Liver (tissue), 3 donors: Measurements from ENCODE around the gene PRKN.

Experiments
- EGR1 ChIP-seq, 2 donors: IDR thresholded peaks; 2 replicates each; pipeline ENCODE4 v1.6.1; 2016 to 2018; ENCODE audit warnings: antibody characterized with exemption in 2 of 2, low read depth in 2 of 2
- FOXA1 ChIP-seq: IDR thresholded peaks from 2 replicates; pipeline ENCODE4 v1.6.1; 2016; ENCODE audit warnings: antibody characterized with exemption
- GABPA ChIP-seq, 2 donors: IDR thresholded peaks in 1 of 2; conservative IDR thresholded peaks in 1 of 2; 2 replicates each; pipeline ENCODE4 v1.6.1; 2016; ENCODE audit warnings: antibody characterized with exemption in 2 of 2, mild to moderate bottlenecking in 1 of 2, moderate library complexity in 1 of 2
- JUND ChIP-seq, 2 donors: IDR thresholded peaks; 2 replicates each; pipeline ENCODE4 v1.6.1; 2016; ENCODE audit warnings: antibody characterized with exemption in 2 of 2
- RAD21 ChIP-seq, 2 donors: IDR thresholded peaks; 2 replicates each; pipeline ENCODE4 v1.6.1; 2016; ENCODE audit warnings: antibody characterized with exemption in 2 of 2, mild to moderate bottlenecking in 2 of 2
- RXRA ChIP-seq, 2 donors: IDR thresholded peaks; 2 replicates each; pipeline ENCODE4 v1.6.1; 2017 to 2018; ENCODE audit warnings: antibody characterized with exemption in 2 of 2, mild to moderate bottlenecking in 1 of 2
- YY1 ChIP-seq: IDR thresholded peaks from 2 replicates; pipeline ENCODE4 v1.6.1; 2016; ENCODE audit warnings: antibody characterized with exemption, mild to moderate bottlenecking
- TF ChIP-seq, protein P1 (sequence below): IDR thresholded peaks from 2 replicates; pipeline ENCODE4 v1.6.1; 2016; ENCODE audit warnings: antibody characterized with exemption
- TF ChIP-seq, protein P2 (sequence below): fragments of 150-350 bp; IDR thresholded peaks from 2 replicates; pipeline ENCODE4 v1.5.1; 2017; ENCODE audit warnings: improper control_type of control experiment, low read depth, low read length; ENCODE audit not compliant: missing input control
- TF ChIP-seq, protein P3 (sequence below): IDR thresholded peaks from 2 replicates; pipeline ENCODE4 v1.6.1; 2016; ENCODE audit warnings: antibody characterized with exemption, mild to moderate bottlenecking
- TF ChIP-seq, protein P4 (sequence below): IDR thresholded peaks from 2 replicates; pipeline ENCODE4 v1.6.1; 2016; ENCODE audit warnings: antibody characterized with exemption
- TF ChIP-seq, protein P5 (sequence below): IDR thresholded peaks from 2 replicates; pipeline ENCODE4 v1.6.1; 2016; ENCODE audit warnings: antibody characterized with exemption
- donor health status: healthy.
- donor health status: healthy.

DNA sequence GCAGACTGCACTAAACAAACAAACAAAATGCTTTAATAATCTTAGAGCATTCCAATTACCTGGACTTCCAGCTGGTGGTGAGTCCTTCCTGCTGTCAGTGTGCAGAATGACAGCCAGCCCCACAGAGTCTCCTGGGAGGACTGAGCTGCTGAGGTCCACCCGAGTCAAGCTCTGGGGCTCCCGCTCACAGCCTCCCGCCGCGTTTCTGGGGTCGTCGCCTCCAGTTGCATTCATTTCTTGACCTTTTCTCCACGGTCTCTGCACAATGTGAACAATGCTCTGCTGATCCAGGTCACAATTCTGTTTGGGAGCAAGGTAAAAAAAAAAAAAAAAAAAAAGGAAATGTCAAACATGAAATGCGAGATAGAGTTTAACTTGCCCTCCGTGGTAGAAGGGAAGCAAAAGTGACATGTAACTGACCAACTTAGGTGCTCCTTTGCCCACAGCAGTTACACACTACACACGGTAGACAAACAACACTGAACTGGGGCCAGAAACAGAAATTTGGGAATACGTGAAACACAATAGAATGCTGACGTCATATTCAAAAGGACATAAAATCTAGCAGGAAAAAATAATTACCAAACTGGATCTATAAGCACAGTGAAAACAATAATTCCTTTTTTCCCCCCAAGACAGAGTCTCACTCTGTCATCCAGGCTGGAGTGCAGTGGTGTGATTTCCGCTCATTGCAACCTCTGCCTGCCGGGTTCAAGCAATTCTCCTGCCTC lies 464.9 kb downstream of the PRKN start:
- TF ChIP-seq, protein P1, sequence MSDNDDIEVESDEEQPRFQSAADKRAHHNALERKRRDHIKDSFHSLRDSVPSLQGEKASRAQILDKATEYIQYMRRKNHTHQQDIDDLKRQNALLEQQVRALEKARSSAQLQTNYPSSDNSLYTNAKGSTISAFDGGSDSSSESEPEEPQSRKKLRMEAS: no peak
- TF ChIP-seq RXRA (IDR thresholded peaks at IDR 0.05): no peak
- TF ChIP-seq RAD21 (IDR thresholded peaks at IDR 0.05): no peak
- no peak for TF ChIP-seq JUND (IDR thresholded peaks at IDR 0.05)
- TF ChIP-seq, protein P2, sequence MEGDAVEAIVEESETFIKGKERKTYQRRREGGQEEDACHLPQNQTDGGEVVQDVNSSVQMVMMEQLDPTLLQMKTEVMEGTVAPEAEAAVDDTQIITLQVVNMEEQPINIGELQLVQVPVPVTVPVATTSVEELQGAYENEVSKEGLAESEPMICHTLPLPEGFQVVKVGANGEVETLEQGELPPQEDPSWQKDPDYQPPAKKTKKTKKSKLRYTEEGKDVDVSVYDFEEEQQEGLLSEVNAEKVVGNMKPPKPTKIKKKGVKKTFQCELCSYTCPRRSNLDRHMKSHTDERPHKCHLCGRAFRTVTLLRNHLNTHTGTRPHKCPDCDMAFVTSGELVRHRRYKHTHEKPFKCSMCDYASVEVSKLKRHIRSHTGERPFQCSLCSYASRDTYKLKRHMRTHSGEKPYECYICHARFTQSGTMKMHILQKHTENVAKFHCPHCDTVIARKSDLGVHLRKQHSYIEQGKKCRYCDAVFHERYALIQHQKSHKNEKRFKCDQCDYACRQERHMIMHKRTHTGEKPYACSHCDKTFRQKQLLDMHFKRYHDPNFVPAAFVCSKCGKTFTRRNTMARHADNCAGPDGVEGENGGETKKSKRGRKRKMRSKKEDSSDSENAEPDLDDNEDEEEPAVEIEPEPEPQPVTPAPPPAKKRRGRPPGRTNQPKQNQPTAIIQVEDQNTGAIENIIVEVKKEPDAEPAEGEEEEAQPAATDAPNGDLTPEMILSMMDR: no peak
- TF ChIP-seq, protein P3, sequence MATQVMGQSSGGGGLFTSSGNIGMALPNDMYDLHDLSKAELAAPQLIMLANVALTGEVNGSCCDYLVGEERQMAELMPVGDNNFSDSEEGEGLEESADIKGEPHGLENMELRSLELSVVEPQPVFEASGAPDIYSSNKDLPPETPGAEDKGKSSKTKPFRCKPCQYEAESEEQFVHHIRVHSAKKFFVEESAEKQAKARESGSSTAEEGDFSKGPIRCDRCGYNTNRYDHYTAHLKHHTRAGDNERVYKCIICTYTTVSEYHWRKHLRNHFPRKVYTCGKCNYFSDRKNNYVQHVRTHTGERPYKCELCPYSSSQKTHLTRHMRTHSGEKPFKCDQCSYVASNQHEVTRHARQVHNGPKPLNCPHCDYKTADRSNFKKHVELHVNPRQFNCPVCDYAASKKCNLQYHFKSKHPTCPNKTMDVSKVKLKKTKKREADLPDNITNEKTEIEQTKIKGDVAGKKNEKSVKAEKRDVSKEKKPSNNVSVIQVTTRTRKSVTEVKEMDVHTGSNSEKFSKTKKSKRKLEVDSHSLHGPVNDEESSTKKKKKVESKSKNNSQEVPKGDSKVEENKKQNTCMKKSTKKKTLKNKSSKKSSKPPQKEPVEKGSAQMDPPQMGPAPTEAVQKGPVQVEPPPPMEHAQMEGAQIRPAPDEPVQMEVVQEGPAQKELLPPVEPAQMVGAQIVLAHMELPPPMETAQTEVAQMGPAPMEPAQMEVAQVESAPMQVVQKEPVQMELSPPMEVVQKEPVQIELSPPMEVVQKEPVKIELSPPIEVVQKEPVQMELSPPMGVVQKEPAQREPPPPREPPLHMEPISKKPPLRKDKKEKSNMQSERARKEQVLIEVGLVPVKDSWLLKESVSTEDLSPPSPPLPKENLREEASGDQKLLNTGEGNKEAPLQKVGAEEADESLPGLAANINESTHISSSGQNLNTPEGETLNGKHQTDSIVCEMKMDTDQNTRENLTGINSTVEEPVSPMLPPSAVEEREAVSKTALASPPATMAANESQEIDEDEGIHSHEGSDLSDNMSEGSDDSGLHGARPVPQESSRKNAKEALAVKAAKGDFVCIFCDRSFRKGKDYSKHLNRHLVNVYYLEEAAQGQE: no peak
- TF ChIP-seq GABPA (IDR thresholded peaks at IDR 0.05 in 1 of 2, conservative IDR thresholded peaks at IDR 0.05 in 1 of 2): no peak
- no peak for TF ChIP-seq FOXA1
- TF ChIP-seq, protein P4, sequence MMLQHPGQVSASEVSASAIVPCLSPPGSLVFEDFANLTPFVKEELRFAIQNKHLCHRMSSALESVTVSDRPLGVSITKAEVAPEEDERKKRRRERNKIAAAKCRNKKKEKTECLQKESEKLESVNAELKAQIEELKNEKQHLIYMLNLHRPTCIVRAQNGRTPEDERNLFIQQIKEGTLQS: no peak
- no peak for TF ChIP-seq EGR1 (IDR thresholded peaks at IDR 0.05; ENCODE audit: low read depth in 2 of 2)
- TF ChIP-seq, protein P5, sequence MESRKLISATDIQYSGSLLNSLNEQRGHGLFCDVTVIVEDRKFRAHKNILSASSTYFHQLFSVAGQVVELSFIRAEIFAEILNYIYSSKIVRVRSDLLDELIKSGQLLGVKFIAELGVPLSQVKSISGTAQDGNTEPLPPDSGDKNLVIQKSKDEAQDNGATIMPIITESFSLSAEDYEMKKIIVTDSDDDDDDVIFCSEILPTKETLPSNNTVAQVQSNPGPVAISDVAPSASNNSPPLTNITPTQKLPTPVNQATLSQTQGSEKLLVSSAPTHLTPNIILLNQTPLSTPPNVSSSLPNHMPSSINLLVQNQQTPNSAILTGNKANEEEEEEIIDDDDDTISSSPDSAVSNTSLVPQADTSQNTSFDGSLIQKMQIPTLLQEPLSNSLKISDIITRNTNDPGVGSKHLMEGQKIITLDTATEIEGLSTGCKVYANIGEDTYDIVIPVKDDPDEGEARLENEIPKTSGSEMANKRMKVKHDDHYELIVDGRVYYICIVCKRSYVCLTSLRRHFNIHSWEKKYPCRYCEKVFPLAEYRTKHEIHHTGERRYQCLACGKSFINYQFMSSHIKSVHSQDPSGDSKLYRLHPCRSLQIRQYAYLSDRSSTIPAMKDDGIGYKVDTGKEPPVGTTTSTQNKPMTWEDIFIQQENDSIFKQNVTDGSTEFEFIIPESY: no peak
- no peak for TF ChIP-seq YY1
